GM21529 (cell line): ENCODE data around the gene TMEM163.

Source experiments
- ATAC-seq: cut with Tn5 transposase; IDR thresholded peaks from one replicate; pipeline ENCODE4 v1.9.1; 2021; ENCODE audit not compliant: unreplicated experiment

TMEM163 gene

GRCh38 chr2:134417968-134418582, 300.7 kb downstream of the TMEM163 start:
- no peak for ATAC-seq

GRCh38 chr2:134416637-134417036, 302.2 kb downstream of the TMEM163 start:
- ATAC-seq: no peak

DNA sequence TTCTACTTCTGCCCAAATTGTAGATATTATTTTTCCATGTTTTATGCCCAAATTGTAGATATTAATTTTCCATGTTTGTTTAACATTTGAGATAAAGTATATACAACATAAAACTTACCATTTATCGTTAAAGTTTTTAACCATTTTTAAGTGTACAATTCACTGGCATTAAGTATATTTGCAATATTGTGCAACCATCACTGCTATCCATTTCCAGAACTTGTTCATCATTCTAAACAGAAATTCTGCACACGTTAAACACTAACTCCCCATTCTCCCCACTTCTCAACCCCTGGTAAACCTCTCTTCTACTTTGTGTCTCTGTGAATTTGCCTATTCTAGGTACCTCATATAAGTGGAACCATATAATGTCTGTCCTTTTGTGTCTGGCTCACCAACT, 302.8 kb downstream of the TMEM163 start:
- ATAC-seq: no peak

- no peak for ATAC-seq
Observed at GRCh38 chr2:134413912-134414311, 304.9 kb downstream of the TMEM163 start.

DNA sequence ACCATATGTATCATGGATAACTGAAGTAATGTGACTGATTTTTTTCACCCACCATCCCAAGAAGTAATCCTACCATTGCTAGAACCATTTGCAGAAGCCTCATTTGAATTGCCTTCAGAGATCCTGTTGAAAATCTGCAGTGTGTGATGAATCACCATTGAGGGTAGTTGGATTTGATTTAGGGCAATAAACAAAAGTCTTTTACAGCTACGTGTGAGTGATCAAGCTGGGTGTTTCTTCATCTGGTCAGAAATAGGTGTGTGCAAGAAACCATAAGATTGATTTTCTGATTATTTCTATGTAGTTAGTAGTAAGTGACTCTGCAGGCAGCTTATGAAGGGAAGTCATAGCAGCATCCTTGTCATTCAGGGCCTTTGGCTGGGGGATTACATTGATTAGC, 305.4 kb downstream of the TMEM163 start:
- no peak for ATAC-seq

DNA sequence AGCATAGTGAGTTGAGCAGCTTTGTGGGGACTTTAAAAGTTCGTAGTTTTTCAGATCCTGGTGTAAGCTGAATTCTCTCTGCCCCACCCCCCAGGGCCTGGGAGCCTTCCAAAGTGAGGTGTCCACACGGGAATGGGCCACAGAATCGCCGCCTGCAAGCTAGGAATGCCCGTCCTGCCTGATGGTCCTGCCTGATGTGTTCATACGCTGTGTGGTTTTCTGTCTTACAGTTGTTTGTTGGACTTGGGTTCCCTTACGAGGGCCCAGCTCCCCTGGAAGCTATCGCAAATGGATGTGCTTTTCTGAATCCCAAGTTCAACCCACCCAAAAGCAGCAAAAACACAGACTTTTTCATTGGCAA, 306.2 kb downstream of the TMEM163 start:
- ATAC-seq: no peak

DNA sequence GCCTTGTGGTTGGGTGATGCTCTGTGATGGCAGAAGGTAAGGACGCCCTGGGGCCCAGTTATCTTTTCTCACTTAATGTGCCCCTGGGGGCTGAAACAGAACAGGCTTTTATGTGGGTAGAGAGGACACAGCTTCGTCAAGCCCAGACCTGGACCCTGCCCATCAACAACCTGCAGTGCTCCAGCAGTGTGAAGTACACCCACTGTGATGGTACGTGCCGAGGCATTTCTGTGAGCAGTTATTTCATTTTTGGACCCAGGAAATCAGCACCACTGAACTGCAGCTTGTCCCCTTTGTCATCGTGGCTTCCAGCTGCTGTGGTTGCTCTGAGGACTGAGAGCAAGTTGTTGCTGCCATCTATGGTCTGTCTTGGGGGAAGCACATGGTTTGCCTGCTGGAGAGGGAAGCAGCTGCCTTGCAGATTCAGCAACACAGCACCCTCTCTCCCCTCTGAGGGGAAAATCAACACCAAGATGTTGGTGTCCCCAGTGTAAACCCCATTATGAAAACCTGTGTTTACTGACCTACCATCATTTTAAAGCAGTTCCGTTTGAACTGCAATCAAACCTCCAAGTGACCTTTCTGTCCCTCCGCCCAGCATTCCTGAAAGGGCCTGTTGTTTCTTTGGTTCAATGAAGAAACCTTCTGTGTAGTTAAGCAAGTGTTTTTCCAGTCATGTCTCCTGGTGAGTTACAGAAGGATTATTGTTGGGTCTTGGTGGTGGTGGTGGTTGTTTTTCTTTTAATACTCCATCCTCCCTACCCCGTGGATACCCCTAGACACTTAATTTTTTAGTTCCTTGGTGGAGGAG, 306.8 kb downstream of the TMEM163 start:
- peak; percentile 94 for ATAC-seq

GRCh38 chr2:134411279-134411827, 307.4 kb downstream of the TMEM163 start:
- no peak for ATAC-seq

- ATAC-seq: no peak
Observed at GRCh38 chr2:134410831-134411231, 308.0 kb downstream of the TMEM163 start.

GRCh38 chr2:134410006-134410405, 308.8 kb downstream of the TMEM163 start:
- no peak for ATAC-seq

DNA sequence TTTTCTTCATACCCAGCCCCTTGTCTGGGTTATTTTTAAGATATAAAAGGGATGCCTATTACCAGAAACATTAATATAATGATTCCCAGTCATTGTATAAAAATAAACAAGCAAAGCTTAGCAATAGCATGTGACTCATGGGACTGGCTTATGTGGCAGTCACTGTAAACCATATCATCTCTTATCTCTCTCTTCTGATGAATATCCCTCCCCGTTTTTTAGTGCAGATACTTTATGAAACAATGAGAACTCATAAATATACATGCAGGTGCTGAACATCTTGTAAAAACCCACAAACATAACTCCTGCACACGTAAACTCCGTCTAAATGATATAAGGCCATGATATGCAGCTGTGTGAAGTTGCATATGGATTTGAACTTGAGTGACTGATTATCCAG, 310.0 kb downstream of the TMEM163 start:
- no peak for ATAC-seq

DNA sequence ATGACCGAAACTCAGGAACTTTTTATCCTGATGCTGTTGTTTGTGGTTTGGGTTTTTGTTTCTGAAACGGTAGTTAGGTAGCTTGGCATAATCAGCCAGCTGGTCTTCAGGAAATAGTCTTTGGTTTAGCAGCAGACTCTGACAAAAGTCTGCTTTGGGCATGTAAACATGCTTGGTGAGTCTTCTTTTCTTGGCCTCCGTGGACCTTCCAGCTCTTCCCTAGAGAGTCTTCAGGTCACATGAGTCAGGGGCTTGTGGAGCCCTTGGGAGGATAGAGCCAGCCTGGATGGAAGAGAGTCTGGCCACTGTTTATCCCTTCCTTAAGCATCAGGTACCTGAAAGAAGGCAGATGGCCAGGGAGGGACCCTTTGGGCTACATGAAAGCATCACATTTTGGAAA, 310.4 kb downstream of the TMEM163 start:
- no peak for ATAC-seq

- ATAC-seq: no peak
Observed at GRCh38 chr2:134407154-134407890, 311.5 kb downstream of the TMEM163 start.

DNA sequence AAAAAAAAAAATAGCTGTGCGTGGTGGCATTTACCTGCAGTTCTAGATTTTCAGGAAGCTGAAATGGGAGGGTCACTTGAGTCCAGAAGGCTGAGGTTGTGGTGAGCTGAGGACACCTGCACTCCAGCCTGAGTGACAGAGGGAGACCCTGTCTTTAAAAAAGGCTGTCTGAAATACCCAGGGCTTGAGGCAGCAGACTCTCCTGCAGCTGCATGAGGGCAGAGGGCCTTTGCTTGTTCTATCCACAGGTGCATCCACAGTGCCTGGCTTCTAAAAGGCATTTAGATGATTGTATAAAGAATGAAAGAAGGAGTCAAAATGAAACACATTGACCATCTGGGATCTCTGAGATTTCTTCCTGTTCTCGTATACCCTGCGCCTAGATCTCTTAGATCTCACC, 312.1 kb downstream of the TMEM163 start:
- no peak for ATAC-seq

DNA sequence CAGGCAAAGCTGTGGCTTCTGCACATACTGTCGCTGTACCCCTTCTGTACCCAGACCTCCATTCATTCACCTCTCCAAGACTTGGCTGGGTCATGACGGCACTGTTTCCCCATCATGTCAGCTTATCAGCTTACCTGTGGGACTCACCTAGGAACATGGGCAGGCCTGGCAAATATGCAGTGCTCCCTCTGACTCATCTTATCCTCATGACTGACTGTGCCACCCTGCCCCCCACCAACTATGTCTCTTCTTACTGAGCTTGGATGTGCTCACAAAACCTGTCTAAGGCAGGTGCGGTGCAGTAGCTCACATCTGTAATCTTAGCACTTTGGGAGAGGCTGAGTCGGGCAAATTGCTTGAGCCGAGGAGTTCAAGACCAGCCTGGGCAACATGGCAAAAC, 312.5 kb downstream of the TMEM163 start:
- no peak for ATAC-seq
